Stomach (tissue), 9 donors: ENCODE results near the gene FLVCR2. TPM values are rescaled to one million over a fixed set of nuclear protein-coding genes. Genes with fewer than 3 reads are reported as not detected.

Source experiments
- DNase-seq, 2 donors: peaks; one replicate each; pipeline versions ENCODE4 v3.0.0 to v3.0.0-alpha.2; 2013 to 2019
- H3K27ac ChIP-seq, 5 donors: fragments of 200-600 bp in 4 of 5; sonication (generic) in 4 of 5; one replicate each; pipeline ENCODE4 v1.5.1; 2013 to 2019; ENCODE audit warnings: mild to moderate bottlenecking in 1 of 5, moderate library complexity in 1 of 5
- H3K27me3 ChIP-seq, 3 donors: fragments of 200-600 bp; sonication (generic); one replicate each; pipeline ENCODE4 v1.5.1; 2017 to 2019; ENCODE audit warnings: mixed run types in 1 of 3
- H3K36me3 ChIP-seq, 4 donors: fragments of 200-600 bp; sonication (generic); 1 replicate in 3 of 4; 2 replicates in 1 of 4; pipeline ENCODE4 v1.5.1; 2016 to 2019
- H3K4me1 ChIP-seq, 4 donors: fragments of 200-600 bp; sonication (generic); one replicate each; pipeline ENCODE4 v1.5.1; 2016 to 2019
- H3K4me3 ChIP-seq, 4 donors: fragments of 200-600 bp; sonication (generic) in 3 of 4; one replicate each; pipeline ENCODE4 v1.5.1; 2016 to 2019; ENCODE audit warnings: mild to moderate bottlenecking in 1 of 4
- H3K9me3 ChIP-seq, 4 donors: fragments of 200-600 bp; sonication (generic); one replicate each; pipeline ENCODE4 v1.5.1; 2016 to 2019
- EP300 ChIP-seq: sonication (generic); formaldehyde crosslinking; IDR thresholded peaks from one replicate; pipeline ENCODE4 v1.6.1; 2017; ENCODE audit warnings: antibody characterized with exemption
- POLR2A ChIP-seq, 4 donors: fragments of 450-650 bp; IDR thresholded peaks; one replicate each; pipeline ENCODE4 v1.6.1; 2016; ENCODE audit warnings: antibody characterized with exemption in 4 of 4, control low read depth in 2 of 4, mild to moderate bottlenecking in 1 of 4, moderate library complexity in 1 of 4
- POLR2AphosphoS5 ChIP-seq, 3 donors: sonication (generic); formaldehyde crosslinking; IDR thresholded peaks; one replicate each; pipeline ENCODE4 v1.6.1; 2016; ENCODE audit warnings: antibody characterized with exemption in 3 of 3
- WGBS, 5 donors: extraction: QIAGEN DNeasy Blood & Tissue Kit in 3 of 5; methylation state at CpG; one replicate each; pipeline versions ENCODE4 v1.1.5 to v1.1.7; 2013 to 2018; 5-methylcytosine and 5-hydroxymethylcytosine counted together
- intact Hi-C: fragments of 100-400 bp; cut with DNase I; formaldehyde crosslinking; loops from one replicate; pipeline ENCODE4 v1.15.1; 2023; ENCODE audit warnings: low total_unique reads
- polyA plus RNA-seq, 3 donors: library from polyadenylated mRNA; stranded (reverse); fragments of 200-250 nt; gene quantifications; one replicate each; pipeline ENCODE4 v1.2.3, GENCODE V29; 2013
- total RNA-seq, 5 donors: library from RNA; depleted of rRNA; stranded (reverse); fragments of >200 nt; gene quantifications; one replicate each; pipeline versions ENCODE4 v1.1.0 to v1.2.3, GENCODE V29; 2014 to 2016
- TF ChIP-seq, protein P1 (sequence below), 7 experiments: fragments of 450-650 bp in 4 of 7; fragments of 200-600 bp in 3 of 7; sonication (generic) in 3 of 7; IDR thresholded peaks; one replicate each; pipeline ENCODE4 v1.5.1; 2016 to 2019; ENCODE audit warnings: antibody characterized with exemption in 7 of 7, control low read depth in 2 of 7, mild to moderate bottlenecking in 1 of 7
- donor health status: healthy with polysubstance abuse.
- donor health status: Bipolar disorder and iron deficiency.
- donor health status: healthy.

The FLVCR2 gene
- total and polyA plus RNA-seq, 8 donors: 0.15 to 10.7 (median 0.95) TPM; not detected in 1

GRCh38 chr14:75648066-75648838, 69.8 kb downstream of the FLVCR2 start:
- peak; percentile 75 to 81 for DNase-seq
- no peaks in the 10 kb centered on the region for H3K9me3 ChIP-seq
- no peak overlapping the region for H3K4me3 ChIP-seq
- peaks cover 24 to 60% (median 44%) of the 10 kb centered on the region in 4 donors for H3K36me3 ChIP-seq
- no peaks in the 10 kb centered on the region for H3K27me3 ChIP-seq
- WGBS, 5 donors: 41 to 48% (median 45%) methylated on average over 9 of the region's 9 CpGs
- peaks cover 0 to 31% (median 16%) of the 10 kb centered on the region in 4 donors for H3K4me1 ChIP-seq
- TF ChIP-seq POLR2AphosphoS5 (IDR thresholded peaks at IDR 0.05) (peak in 2 of 3 donors; percentile 51 to 58), EP300 (no peak), POLR2A (IDR thresholded peaks at IDR 0.05) (no peak)
- intact Hi-C loops: no loop called here
- H3K27ac ChIP-seq: no peak overlapping the region

- no peak overlapping the region for H3K4me3 ChIP-seq
- DNase-seq: no peak
- 91 to 100% (median 93%) methylated on average over 1 of the region's 1 CpG for WGBS, 5 donors
- no peak overlapping the region for H3K27ac ChIP-seq
- no peaks in the 10 kb centered on the region for H3K9me3 ChIP-seq
- H3K36me3 ChIP-seq: peaks cover 24 to 66% (median 51%) of the 10 kb centered on the region in 4 donors
- intact Hi-C loops: no loop called here
- TF ChIP-seq, protein P1, sequence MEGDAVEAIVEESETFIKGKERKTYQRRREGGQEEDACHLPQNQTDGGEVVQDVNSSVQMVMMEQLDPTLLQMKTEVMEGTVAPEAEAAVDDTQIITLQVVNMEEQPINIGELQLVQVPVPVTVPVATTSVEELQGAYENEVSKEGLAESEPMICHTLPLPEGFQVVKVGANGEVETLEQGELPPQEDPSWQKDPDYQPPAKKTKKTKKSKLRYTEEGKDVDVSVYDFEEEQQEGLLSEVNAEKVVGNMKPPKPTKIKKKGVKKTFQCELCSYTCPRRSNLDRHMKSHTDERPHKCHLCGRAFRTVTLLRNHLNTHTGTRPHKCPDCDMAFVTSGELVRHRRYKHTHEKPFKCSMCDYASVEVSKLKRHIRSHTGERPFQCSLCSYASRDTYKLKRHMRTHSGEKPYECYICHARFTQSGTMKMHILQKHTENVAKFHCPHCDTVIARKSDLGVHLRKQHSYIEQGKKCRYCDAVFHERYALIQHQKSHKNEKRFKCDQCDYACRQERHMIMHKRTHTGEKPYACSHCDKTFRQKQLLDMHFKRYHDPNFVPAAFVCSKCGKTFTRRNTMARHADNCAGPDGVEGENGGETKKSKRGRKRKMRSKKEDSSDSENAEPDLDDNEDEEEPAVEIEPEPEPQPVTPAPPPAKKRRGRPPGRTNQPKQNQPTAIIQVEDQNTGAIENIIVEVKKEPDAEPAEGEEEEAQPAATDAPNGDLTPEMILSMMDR (IDR thresholded peaks at IDR 0.05): no peak
- peaks cover 0 to 27% (median 12%) of the 10 kb centered on the region in 4 donors for H3K4me1 ChIP-seq
- no peaks in the 10 kb centered on the region for H3K27me3 ChIP-seq
Measured at GRCh38 chr14:75649337-75649736, 70.9 kb downstream of the FLVCR2 start.

DNA sequence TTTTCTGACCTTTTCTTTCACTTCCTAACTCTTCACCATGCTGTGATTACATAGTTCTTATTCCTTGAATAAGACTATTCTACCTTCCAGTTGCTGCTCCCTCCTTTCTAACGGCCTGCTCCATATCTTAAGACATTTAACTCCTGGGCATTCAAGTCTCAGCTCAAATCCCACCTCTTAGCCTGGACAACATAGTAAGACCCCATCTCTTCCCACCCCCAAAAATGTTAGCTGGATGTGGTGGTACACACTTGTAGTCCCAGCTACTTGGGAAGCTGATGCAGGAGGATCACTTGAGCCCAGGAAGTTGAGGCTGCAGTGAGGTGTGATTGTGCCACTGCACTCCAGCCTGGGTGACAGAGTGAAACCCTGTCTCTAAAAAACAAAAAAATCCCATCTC, 71.4 kb downstream of the FLVCR2 start:
- no peak overlapping the region for H3K4me3 ChIP-seq
- 93 to 100% (median 94%) methylated on average over 1 of the region's 1 CpG for WGBS, 5 donors
- peaks cover 0 to 23% (median 8%) of the 10 kb centered on the region in 4 donors for H3K4me1 ChIP-seq
- intact Hi-C loops: loop anchor here (5.0 kb wide), 1 partner anchor 72 kb away; the partner anchor contains the start of gene FLVCR2
- H3K27me3 ChIP-seq: no peaks in the 10 kb centered on the region
- no peaks in the 10 kb centered on the region for H3K9me3 ChIP-seq
- no peak overlapping the region for H3K27ac ChIP-seq
- H3K36me3 ChIP-seq: peaks cover 24 to 70% (median 55%) of the 10 kb centered on the region in 4 donors
- TF ChIP-seq EP300 (no peak), POLR2A (IDR thresholded peaks at IDR 0.05) (no peak), POLR2AphosphoS5 (IDR thresholded peaks at IDR 0.05) (no peak)
- TF ChIP-seq, protein P1 (IDR thresholded peaks at IDR 0.05): no peak
- no peak for DNase-seq

DNA sequence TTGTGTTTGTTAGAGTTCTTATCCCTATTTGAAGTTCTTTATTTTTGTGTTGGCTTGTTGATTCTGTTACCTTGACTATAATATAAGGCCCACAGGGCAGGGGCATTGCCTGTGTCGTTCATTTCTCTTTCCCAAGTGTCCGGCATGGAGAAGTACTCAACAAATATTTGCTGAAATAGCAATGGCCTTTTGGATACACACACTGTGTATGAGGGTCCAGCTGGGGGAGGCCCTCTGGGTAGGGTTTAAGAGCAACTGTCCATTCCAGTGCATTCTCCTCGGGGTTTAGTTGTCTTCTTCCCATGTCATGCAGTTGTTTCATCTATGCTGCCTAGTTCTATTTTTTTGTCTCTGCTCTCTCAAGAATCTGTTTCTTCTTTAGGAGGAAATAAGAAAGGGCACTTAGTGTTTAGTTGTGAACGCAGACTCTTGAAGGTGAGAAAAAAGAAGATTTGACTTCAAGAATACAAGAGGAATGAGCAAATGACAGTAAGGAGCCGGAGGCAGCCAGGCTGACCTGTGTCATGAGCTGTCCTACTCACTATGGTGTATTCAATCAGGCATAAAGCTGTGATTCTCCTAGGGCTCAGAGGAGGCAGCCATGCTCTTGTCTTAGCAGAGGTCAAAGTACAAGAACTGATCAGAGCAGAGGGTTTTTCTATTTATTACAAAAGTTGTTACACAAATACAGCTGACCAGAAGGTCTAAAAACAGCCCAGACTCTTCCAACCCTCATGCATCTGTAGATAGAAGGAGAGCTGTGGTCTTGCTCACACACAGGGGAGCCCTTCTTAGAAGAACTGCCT, 72.0 kb downstream of the FLVCR2 start:
- WGBS, 5 donors: 95 to 97% (median 96%) methylated on average over 5 of the region's 5 CpGs
- DNase-seq: no peak

More for the DNA sequence above, 72.0 kb downstream of the FLVCR2 start:
- Histone ChIP-seq H3K36me3 (peaks cover 24 to 77% (median 62%) of the 10 kb centered on the region in 4 donors), H3K9me3 (no peaks in the 10 kb centered on the region), H3K27ac (no peak overlapping the region), H3K4me3 (no peak overlapping the region), H3K4me1 (peaks cover 0 to 21% (median 8%) of the 10 kb centered on the region in 4 donors), H3K27me3 (no peaks in the 10 kb centered on the region)
- intact Hi-C loops: loop anchor here (5.0 kb wide), 1 partner anchor 73 kb away; the partner anchor contains the start of gene FLVCR2
- TF ChIP-seq EP300 (no peak), POLR2A (IDR thresholded peaks at IDR 0.05) (no peak), POLR2AphosphoS5 (IDR thresholded peaks at IDR 0.05) (no peak)
- TF ChIP-seq, protein P1 (IDR thresholded peaks at IDR 0.05): no peak
